MCF 10A (cell line): ENCODE results near the gene ST3GAL4. TPM values are rescaled to one million over a fixed set of nuclear protein-coding genes. Genes with fewer than 3 reads are reported as not detected.

Experiments
- BruUV-seq: library from RNA; stranded (reverse); fragments of 400-500 nt; replicated peaks from 2 replicates; lab custom pipeline; 2021; lab: Mats Ljungman, UMichigan
- CTCF ChIA-PET: fragments of 300-600 bp; sonication (Branson Sonifier 250); formaldehyde crosslinking; extraction: SDS; loops from one replicate; lab custom pipeline; 2021; ENCODE audit warnings: antibody characterized with exemption, inconsistent platforms; lab: Yijun Ruan, JAX
- POLR2A ChIA-PET: fragments of 300-600, 350-650 bp; sonication (Branson Sonifier 250); formaldehyde crosslinking; extraction: SDS; loops from one replicate; lab custom pipeline; 2020; ENCODE audit warnings: antibody characterized with exemption, inconsistent platforms; lab: Yijun Ruan, JAX
- DNase-seq: peaks from one replicate; pipeline ENCODE4 v3.0.0-alpha.2; 2018; ENCODE audit not compliant: unreplicated experiment
- H3K27ac Mint-ChIP-seq: one replicate; pipeline ENCODE4 v1.8.0; 2022; ENCODE audit warnings: mild to moderate bottlenecking, low read depth, mixed read lengths; ENCODE audit not compliant: unreplicated experiment
- H3K27me3 Mint-ChIP-seq: one replicate; pipeline ENCODE4 v1.8.0; 2022; ENCODE audit warnings: mixed read lengths; ENCODE audit not compliant: insufficient read depth, unreplicated experiment
- H3K36me3 Mint-ChIP-seq: one replicate; pipeline ENCODE4 v1.8.0; 2022; ENCODE audit warnings: mild to moderate bottlenecking, moderate library complexity, mixed read lengths; ENCODE audit not compliant: insufficient read depth, unreplicated experiment
- H3K4me1 Mint-ChIP-seq: one replicate; pipeline ENCODE4 v1.8.0; 2022; ENCODE audit warnings: mixed read lengths; ENCODE audit not compliant: insufficient read depth, unreplicated experiment
- H3K4me3 Mint-ChIP-seq: one replicate; pipeline ENCODE4 v1.8.0; 2022; ENCODE audit warnings: mild to moderate bottlenecking, moderate library complexity, mixed read lengths; ENCODE audit not compliant: unreplicated experiment
- H3K9me3 Mint-ChIP-seq: one replicate; pipeline ENCODE4 v1.8.0; 2022; ENCODE audit warnings: mixed read lengths; ENCODE audit not compliant: unreplicated experiment
- CTCF ChIP-seq: fragments of 200-600 bp; IDR thresholded peaks from one replicate; pipeline ENCODE4 v1.8.0; 2022; ENCODE audit warnings: antibody characterized with exemption, mild to moderate bottlenecking; ENCODE audit not compliant: unreplicated experiment
- intact Hi-C: fragments of 100-400 bp; cut with micrococcal nuclease; formaldehyde crosslinking; loops from 2 replicates; pipeline ENCODE4 v1.14.1; 2022
- total RNA-seq: library from RNA; stranded (reverse); gene quantifications from 2 replicates; pipeline ENCODE4 v1.2.3, GENCODE V29; 2022

ST3GAL4 gene
- total RNA-seq, 1 experiment from 2014 or later, result 15.3 TPM

GRCh38 chr11:126444072-126444471 lies 88.6 kb downstream of the ST3GAL4 start:
- no TSS peak for BruUV-seq
- CTCF ChIA-PET, result interaction anchor here (0.6 to 9.1 kb wide), 7 partner anchors 15 to 546 kb away, joined by 3 to 111 read pairs (median 3); no protein-coding TSS in a partner anchor
- DNase-seq, result no peak

GRCh38 chr11:126446581-126446980 lies 91.1 kb downstream of the ST3GAL4 start:
- H3K4me1 Mint-ChIP-seq, result no peaks in the 10 kb centered on the region

More at GRCh38 chr11:126444072-126444471, 88.6 kb downstream of the ST3GAL4 start:
- Mint-ChIP-seq H3K27ac (no peak overlapping the region), H3K27me3 (no peaks in the 10 kb centered on the region), H3K4me1 (peaks cover 5% of the 10 kb centered on the region), H3K9me3 (no peaks in the 10 kb centered on the region), H3K4me3 (no peak overlapping the region), H3K36me3 (no peaks in the 10 kb centered on the region)
- POLR2A ChIA-PET, result interaction anchor here (0.6 kb wide), 1 partner anchor 232 kb away, joined by 3 read pairs; no protein-coding TSS in a partner anchor
- TF ChIP-seq CTCF, result no peak
- intact Hi-C loops, result loop anchor here (5.0 to 10.0 kb wide), 3 partner anchors 161 to 1713 kb away; no protein-coding TSS in a partner anchor

GRCh38 chr11:126450198-126450597 lies 94.7 kb downstream of the ST3GAL4 start:
- Mint-ChIP-seq H3K4me3 (no peak overlapping the region), H3K9me3 (peaks cover 11% of the 10 kb centered on the region), H3K36me3 (no peaks in the 10 kb centered on the region), H3K4me1 (no peaks in the 10 kb centered on the region), H3K27me3 (no peaks in the 10 kb centered on the region), H3K27ac (no peak overlapping the region)
- no TSS peak for BruUV-seq
- intact Hi-C loops, result no loop called here
- POLR2A ChIA-PET, result no interaction called here
- TF ChIP-seq CTCF, result no peak
- CTCF ChIA-PET, result no interaction called here
- no peak for DNase-seq

More at GRCh38 chr11:126446581-126446980, 91.1 kb downstream of the ST3GAL4 start:
- no peak overlapping the region for H3K27ac Mint-ChIP-seq
- POLR2A ChIA-PET, result no interaction called here
- CTCF ChIA-PET, result interaction anchor here (4.6 kb wide), 1 partner anchor 34 kb away, joined by 29 read pairs; no protein-coding TSS in a partner anchor
- no peak for TF ChIP-seq CTCF
- BruUV-seq, result no TSS peak
- DNase-seq, result no peak
- H3K4me3 Mint-ChIP-seq, result no peak overlapping the region
- intact Hi-C loops, result loop anchor here (10.0 kb wide), 1 partner anchor 158 kb away; no protein-coding TSS in a partner anchor
- H3K36me3 Mint-ChIP-seq, result no peaks in the 10 kb centered on the region
- H3K9me3 Mint-ChIP-seq, result peaks cover 11% of the 10 kb centered on the region
- H3K27me3 Mint-ChIP-seq, result no peaks in the 10 kb centered on the region

- H3K9me3 Mint-ChIP-seq, result peaks cover 11% of the 10 kb centered on the region
- H3K4me3 Mint-ChIP-seq, result no peak overlapping the region
Measured at GRCh38 chr11:126450806-126451205, 95.3 kb downstream of the ST3GAL4 start.

More at GRCh38 chr11:126450806-126451205, 95.3 kb downstream of the ST3GAL4 start:
- intact Hi-C loops, result no loop called here
- BruUV-seq, result no TSS peak
- H3K4me1 Mint-ChIP-seq, result no peaks in the 10 kb centered on the region
- no peaks in the 10 kb centered on the region for H3K36me3 Mint-ChIP-seq
- ChIA-PET POLR2A (no interaction called here), CTCF (no interaction called here)
- H3K27ac Mint-ChIP-seq, result no peak overlapping the region
- TF ChIP-seq CTCF, result no peak
- no peaks in the 10 kb centered on the region for H3K27me3 Mint-ChIP-seq
- DNase-seq, result no peak
